Measurements from ENCODE around the gene LRRC23.

- TF ChIP-seq CTCF (IDR thresholded peaks at IDR 0.05) (no peak), POLR2A (IDR thresholded peaks at IDR 0.05) (no peak)
These were observed 4.6 kb upstream of the LRRC23 start for GRCh38 chr12:6899837-6900519.
